Panc1 (cell line): Measurements from ENCODE around the gene KCTD15. TPM values are rescaled to one million over a fixed set of nuclear protein-coding genes. Genes with fewer than 3 reads are reported as not detected.

Experiments
- ATAC-seq: fragments of 200-7000 bp; cut with Tn5 transposase; 2 replicates; pipeline ENCODE4 v1.9.1; 2020; ENCODE audit warnings: mild to moderate bottlenecking, moderate library complexity
- BruUV-seq: library from RNA; stranded (reverse); fragments of 400-500 nt; replicated peaks from 2 replicates; lab custom pipeline; 2021; lab: Mats Ljungman, UMichigan
- CTCF ChIA-PET: fragments of 300-600 bp; sonication (Branson Sonifier 250); formaldehyde crosslinking; loops from one replicate; lab custom pipeline; 2022; ENCODE audit warnings: antibody characterized with exemption; lab: Charles Lee
- POLR2A ChIA-PET: fragments of 300-600 bp; sonication (Branson Sonifier 250); formaldehyde crosslinking; loops from one replicate; lab custom pipeline; 2022; ENCODE audit warnings: antibody characterized with exemption; lab: Charles Lee
- DNase-seq: peaks from one replicate; pipeline ENCODE4 v3.0.0-alpha.2; 2010; ENCODE audit warnings: low read depth, low spot score
- H3K27ac ChIP-seq: 2 replicates; pipeline ENCODE4 v1.5.1; 2011; ENCODE audit warnings: mild to moderate bottlenecking, low read length, inconsistent platforms
- H3K27me3 ChIP-seq: fragments of 200-500 bp; sonication (Bioruptor generic); 2 replicates; pipeline ENCODE4 v1.6.0; 2014; ENCODE audit warnings: low read length, inconsistent platforms; ENCODE audit not compliant: control insufficient read depth, insufficient read depth
- H3K36me3 ChIP-seq: fragments of 200-500 bp; sonication (Bioruptor generic); 2 replicates; pipeline ENCODE4 v1.5.1; 2014; ENCODE audit warnings: inconsistent platforms, mild to moderate bottlenecking, low read length, moderate library complexity; ENCODE audit not compliant: control insufficient read depth, insufficient read depth
- H3K4me1 ChIP-seq: 2 replicates; pipeline ENCODE4 v1.5.1; 2011; ENCODE audit warnings: inconsistent platforms, mild to moderate bottlenecking, low read length, moderate library complexity; ENCODE audit not compliant: control insufficient read depth, insufficient read depth
- H3K4me3 ChIP-seq, 2 experiments: 2 replicates each; pipeline ENCODE4 v1.5.1; 2011 to 2012; ENCODE audit warnings: low read depth in 2 of 2, low read length in 2 of 2, mild to moderate bottlenecking in 2 of 2, inconsistent platforms in 1 of 2, moderate library complexity in 1 of 2
- H3K9me3 ChIP-seq: fragments of 200-500 bp; sonication (Bioruptor generic); 2 replicates; pipeline ENCODE4 v1.5.1; 2014; ENCODE audit warnings: low read depth, mild to moderate bottlenecking, inconsistent platforms, low read length, moderate library complexity; ENCODE audit not compliant: control insufficient read depth, insufficient read depth
- POLR2AphosphoS5 ChIP-seq: IDR thresholded peaks from 2 replicates; pipeline ENCODE4 v1.6.1; 2012; ENCODE audit warnings: mild to moderate bottlenecking, low read depth, low read length, moderate library complexity
- SIN3A ChIP-seq: IDR thresholded peaks from 2 replicates; pipeline ENCODE4 v1.6.1; 2012; ENCODE audit warnings: low read depth, mild to moderate bottlenecking, low read length, moderate library complexity, borderline replicate concordance; ENCODE audit not compliant: insufficient read depth
- TCF7L2 ChIP-seq: IDR thresholded peaks from 2 replicates; pipeline ENCODE4 v1.6.1; 2011; ENCODE audit warnings: mild to moderate bottlenecking, low read depth, low read length, inconsistent platforms
- in situ Hi-C: cut with HindIII; loops from 2 replicates; pipeline ENCODE4 v1.10.0; 2016; ENCODE audit warnings: low sequenced_read_pairs, low pct_unique_long_range_greater_than_20kb
- intact Hi-C: fragments of 100-400 bp; cut with micrococcal nuclease; formaldehyde crosslinking; loops from one replicate; pipeline ENCODE4 v1.10.0; 2022; ENCODE audit not compliant: unreplicated experiment
- total RNA-seq: library from RNA; stranded (reverse); gene quantifications from one replicate; pipeline ENCODE4 v1.2.1, GENCODE V29; 2021; ENCODE audit not compliant: unreplicated experiment
- TF ChIP-seq, protein P1 (sequence below): fragments of 450-650 bp; IDR thresholded peaks from 2 replicates; pipeline ENCODE4 v1.5.1; 2017; ENCODE audit warnings: mild to moderate bottlenecking
- TF ChIP-seq, protein P2 (sequence below), 2 experiments: IDR thresholded peaks; 2 replicates each; pipeline ENCODE4 v1.6.1; 2011 to 2012; ENCODE audit warnings: low read depth in 2 of 2, control low read depth in 1 of 2, low read length in 1 of 2, mild to moderate bottlenecking in 1 of 2, moderate library complexity in 1 of 2; ENCODE audit not compliant: insufficient read depth in 1 of 2

Gene KCTD15
- total RNA-seq, 1 experiment from 2014 or later: 27.8 TPM

GRCh38 chr19:33780251-33780650 is 16.4 kb upstream of the KCTD15 start:
- no TSS peak for BruUV-seq
- Histone ChIP-seq H3K27ac (no peak overlapping the region), H3K4me3 (no peak overlapping the region), H3K4me1 (peaks cover 4% of the 10 kb centered on the region), H3K27me3 (peaks cover 7% of the 10 kb centered on the region; the same call in 1 of the 2 replicates), H3K36me3 (no peaks in the 10 kb centered on the region), H3K9me3 (no peaks in the 10 kb centered on the region)
- intact Hi-C loops (no loop called here), in situ Hi-C loops (no loop called here)
- CTCF ChIA-PET: interaction anchor here (1.5 to 4.0 kb wide), 2 partner anchors 218 to 316 kb away, joined by 23 to 75 read pairs; no protein-coding TSS in a partner anchor
- POLR2A ChIA-PET: interaction anchor here (0.6 kb wide), 1 partner anchor 324 kb away, joined by 7 read pairs; no protein-coding TSS in a partner anchor
- DNase-seq: no peak
- TF ChIP-seq, protein P1, sequence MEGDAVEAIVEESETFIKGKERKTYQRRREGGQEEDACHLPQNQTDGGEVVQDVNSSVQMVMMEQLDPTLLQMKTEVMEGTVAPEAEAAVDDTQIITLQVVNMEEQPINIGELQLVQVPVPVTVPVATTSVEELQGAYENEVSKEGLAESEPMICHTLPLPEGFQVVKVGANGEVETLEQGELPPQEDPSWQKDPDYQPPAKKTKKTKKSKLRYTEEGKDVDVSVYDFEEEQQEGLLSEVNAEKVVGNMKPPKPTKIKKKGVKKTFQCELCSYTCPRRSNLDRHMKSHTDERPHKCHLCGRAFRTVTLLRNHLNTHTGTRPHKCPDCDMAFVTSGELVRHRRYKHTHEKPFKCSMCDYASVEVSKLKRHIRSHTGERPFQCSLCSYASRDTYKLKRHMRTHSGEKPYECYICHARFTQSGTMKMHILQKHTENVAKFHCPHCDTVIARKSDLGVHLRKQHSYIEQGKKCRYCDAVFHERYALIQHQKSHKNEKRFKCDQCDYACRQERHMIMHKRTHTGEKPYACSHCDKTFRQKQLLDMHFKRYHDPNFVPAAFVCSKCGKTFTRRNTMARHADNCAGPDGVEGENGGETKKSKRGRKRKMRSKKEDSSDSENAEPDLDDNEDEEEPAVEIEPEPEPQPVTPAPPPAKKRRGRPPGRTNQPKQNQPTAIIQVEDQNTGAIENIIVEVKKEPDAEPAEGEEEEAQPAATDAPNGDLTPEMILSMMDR: no peak
- no peak for TF ChIP-seq TCF7L2
- TF ChIP-seq, protein P2, sequence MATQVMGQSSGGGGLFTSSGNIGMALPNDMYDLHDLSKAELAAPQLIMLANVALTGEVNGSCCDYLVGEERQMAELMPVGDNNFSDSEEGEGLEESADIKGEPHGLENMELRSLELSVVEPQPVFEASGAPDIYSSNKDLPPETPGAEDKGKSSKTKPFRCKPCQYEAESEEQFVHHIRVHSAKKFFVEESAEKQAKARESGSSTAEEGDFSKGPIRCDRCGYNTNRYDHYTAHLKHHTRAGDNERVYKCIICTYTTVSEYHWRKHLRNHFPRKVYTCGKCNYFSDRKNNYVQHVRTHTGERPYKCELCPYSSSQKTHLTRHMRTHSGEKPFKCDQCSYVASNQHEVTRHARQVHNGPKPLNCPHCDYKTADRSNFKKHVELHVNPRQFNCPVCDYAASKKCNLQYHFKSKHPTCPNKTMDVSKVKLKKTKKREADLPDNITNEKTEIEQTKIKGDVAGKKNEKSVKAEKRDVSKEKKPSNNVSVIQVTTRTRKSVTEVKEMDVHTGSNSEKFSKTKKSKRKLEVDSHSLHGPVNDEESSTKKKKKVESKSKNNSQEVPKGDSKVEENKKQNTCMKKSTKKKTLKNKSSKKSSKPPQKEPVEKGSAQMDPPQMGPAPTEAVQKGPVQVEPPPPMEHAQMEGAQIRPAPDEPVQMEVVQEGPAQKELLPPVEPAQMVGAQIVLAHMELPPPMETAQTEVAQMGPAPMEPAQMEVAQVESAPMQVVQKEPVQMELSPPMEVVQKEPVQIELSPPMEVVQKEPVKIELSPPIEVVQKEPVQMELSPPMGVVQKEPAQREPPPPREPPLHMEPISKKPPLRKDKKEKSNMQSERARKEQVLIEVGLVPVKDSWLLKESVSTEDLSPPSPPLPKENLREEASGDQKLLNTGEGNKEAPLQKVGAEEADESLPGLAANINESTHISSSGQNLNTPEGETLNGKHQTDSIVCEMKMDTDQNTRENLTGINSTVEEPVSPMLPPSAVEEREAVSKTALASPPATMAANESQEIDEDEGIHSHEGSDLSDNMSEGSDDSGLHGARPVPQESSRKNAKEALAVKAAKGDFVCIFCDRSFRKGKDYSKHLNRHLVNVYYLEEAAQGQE (IDR thresholded peaks at IDR 0.05; ENCODE audit: insufficient read depth in 1 of 2, low read depth in 2 of 2, low read length in 1 of 2): no peak
- TF ChIP-seq POLR2AphosphoS5: no peak
- no peak for TF ChIP-seq SIN3A
- ATAC-seq: no peak

DNA sequence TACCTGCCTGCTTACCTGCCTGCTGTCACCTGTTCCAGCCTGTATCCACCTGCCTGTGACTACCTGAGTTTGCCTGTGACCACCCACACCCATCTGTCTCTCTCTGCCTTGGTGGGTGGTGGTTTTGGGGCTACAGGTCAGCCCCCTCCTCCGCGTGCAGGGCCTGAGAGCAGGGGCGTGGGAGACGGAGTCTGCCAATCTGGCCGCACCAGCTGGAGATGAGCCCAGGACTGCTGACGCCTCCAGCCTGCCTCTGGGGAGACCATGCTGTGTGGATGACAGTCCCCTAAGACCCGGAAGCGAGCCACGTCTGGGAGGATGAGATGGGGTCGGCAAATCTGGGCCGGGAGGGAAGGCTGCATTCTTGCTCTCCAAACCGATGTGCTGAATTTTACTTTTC is 15.9 kb upstream of the KCTD15 start:
- no peak for ATAC-seq
- BruUV-seq: no TSS peak
- no peaks in the 10 kb centered on the region for H3K9me3 ChIP-seq

More for the DNA sequence above, 15.9 kb upstream of the KCTD15 start:
- CTCF ChIA-PET: interaction anchor here (0.7 kb wide), 1 partner anchor 20 kb away, joined by 3 read pairs; no protein-coding TSS in a partner anchor
- Histone ChIP-seq H3K27me3 (peaks cover 7% of the 10 kb centered on the region; the same call in 1 of the 2 replicates), H3K36me3 (no peaks in the 10 kb centered on the region), H3K27ac (no peak overlapping the region), H3K4me1 (peaks cover 4% of the 10 kb centered on the region), H3K4me3 (no peak overlapping the region)
- no peak for DNase-seq
- intact Hi-C loops (no loop called here), in situ Hi-C loops (no loop called here)
- POLR2A ChIA-PET: interaction anchor here (0.7 kb wide), 1 partner anchor 81 kb away, joined by 3 read pairs; no protein-coding TSS in a partner anchor
- TF ChIP-seq, protein P2 (IDR thresholded peaks at IDR 0.05; ENCODE audit: insufficient read depth in 1 of 2, low read depth in 2 of 2, low read length in 1 of 2): no peak
- TF ChIP-seq SIN3A (no peak), TCF7L2 (no peak), POLR2AphosphoS5 (no peak)
- TF ChIP-seq, protein P1: no peak
